ENCODE data around the gene UNKL. TPM values are rescaled to one million over a fixed set of nuclear protein-coding genes. Genes with fewer than 3 reads are reported as not detected.

The UNKL gene
- total and polyA plus RNA-seq, 2 of the 8 experiments (the other 6 are each of a cell fraction or from before 2014, with no cell fraction given) = 25.1 to 31.8 TPM

DNA sequence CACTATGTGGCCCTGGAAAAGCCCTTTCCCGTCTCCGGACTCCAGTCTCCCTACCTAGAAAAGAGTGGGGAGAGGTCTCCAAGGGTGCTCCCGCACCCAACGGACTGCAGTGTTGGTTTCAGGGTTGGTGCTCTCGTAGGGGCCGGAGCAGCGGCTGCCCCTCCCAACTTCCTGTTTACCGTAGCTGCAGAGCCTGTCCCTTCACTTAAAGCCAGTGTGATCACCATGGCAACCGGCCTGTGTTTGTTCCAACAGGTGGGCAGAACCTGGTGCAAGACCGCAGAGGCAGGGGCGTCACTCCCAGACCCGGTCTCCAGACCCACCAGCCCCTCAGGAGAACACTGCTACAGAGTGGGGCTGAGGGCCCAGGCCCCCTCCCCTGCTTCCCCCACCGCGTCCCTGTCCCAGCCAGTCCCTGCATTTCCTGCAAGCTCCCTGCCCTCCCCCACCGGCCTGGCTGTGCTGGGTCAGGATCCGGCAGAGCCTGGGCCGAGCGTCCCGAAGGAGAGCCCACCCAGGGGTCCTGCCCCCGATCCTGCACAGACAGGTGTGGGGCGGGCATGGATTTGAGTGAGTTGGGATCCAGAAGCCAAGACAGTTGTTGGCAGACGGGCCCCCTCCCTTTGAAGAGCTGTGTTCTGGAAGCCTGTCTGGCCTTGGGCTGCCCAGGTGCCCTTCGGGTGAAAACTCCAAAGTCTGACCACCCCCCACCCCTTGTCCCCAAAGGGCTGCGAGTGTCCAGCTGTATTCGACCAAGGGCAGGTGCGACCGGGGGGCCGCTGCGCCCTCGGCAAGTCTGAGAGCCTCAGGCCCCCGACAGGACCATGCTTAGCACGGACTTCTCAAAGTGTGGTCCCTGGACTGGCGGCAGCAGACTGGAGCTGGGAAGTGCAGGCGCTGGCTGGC lies 82.5 kb downstream of the UNKL start (continued):
- TF ChIP-seq, protein P1, sequence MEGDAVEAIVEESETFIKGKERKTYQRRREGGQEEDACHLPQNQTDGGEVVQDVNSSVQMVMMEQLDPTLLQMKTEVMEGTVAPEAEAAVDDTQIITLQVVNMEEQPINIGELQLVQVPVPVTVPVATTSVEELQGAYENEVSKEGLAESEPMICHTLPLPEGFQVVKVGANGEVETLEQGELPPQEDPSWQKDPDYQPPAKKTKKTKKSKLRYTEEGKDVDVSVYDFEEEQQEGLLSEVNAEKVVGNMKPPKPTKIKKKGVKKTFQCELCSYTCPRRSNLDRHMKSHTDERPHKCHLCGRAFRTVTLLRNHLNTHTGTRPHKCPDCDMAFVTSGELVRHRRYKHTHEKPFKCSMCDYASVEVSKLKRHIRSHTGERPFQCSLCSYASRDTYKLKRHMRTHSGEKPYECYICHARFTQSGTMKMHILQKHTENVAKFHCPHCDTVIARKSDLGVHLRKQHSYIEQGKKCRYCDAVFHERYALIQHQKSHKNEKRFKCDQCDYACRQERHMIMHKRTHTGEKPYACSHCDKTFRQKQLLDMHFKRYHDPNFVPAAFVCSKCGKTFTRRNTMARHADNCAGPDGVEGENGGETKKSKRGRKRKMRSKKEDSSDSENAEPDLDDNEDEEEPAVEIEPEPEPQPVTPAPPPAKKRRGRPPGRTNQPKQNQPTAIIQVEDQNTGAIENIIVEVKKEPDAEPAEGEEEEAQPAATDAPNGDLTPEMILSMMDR (IDR thresholded peaks at IDR 0.05; ENCODE audit: control extremely low read depth in 1 of 3, insufficient read depth in 1 of 3, low read depth in 1 of 3, low read length in 3 of 3) = no peak
- TF ChIP-seq USF2 (IDR thresholded peaks at IDR 0.05; ENCODE audit: low read length) (no peak), GABPA (IDR thresholded peaks at IDR 0.05; ENCODE audit: borderline replicate concordance, insufficient read depth, low read length) (no peak), CREB1 (IDR thresholded peaks at IDR 0.05) (no peak), SIRT6 (IDR thresholded peaks at IDR 0.05; ENCODE audit: low read length) (no peak), TAF1 (IDR thresholded peaks at IDR 0.05; ENCODE audit: low read depth, low read length) (peak; percentile 51; the same call in 1 of the 2 replicates), KDM5A (IDR thresholded peaks at IDR 0.05; ENCODE audit: low read length) (no peak), SIN3A (conservative IDR thresholded peaks at IDR 0.05 in 1 of 2, IDR thresholded peaks at IDR 0.05 in 1 of 2; ENCODE audit: low read depth in 1 of 2, low read length in 2 of 2) (peak; percentile 83 to 85; a peak in 3 of 4 replicates), BCL11A (IDR thresholded peaks at IDR 0.05; ENCODE audit: low read depth in 2 of 2, low read length in 2 of 2) (no peak), SP4 (IDR thresholded peaks at IDR 0.05; ENCODE audit: low read length) (no peak), SIX5 (IDR thresholded peaks at IDR 0.05; ENCODE audit: low read depth, low read length) (no peak), RAD21 (IDR thresholded peaks at IDR 0.05 in 1 of 2, conservative IDR thresholded peaks at IDR 0.05 in 1 of 2; ENCODE audit: low read depth in 2 of 2, low read length in 2 of 2) (no peak), POLR2AphosphoS5 (IDR thresholded peaks at IDR 0.05; ENCODE audit: low read depth, low read length) (peak; percentile 55; the same call in 1 of the 2 replicates), ATF3 (IDR thresholded peaks at IDR 0.05; ENCODE audit: insufficient read depth, low read depth, low read length) (no peak)
